Omental fat pad (tissue), 4 donors: ENCODE results near the gene SLC31A1. TPM values are rescaled to one million over a fixed set of nuclear protein-coding genes. Genes with fewer than 3 reads are reported as not detected.
"Not testable (repeated sequence)": the region's sequence is repeated elsewhere in the genome, so short reads cannot be mapped to it uniquely, and the experiment has no call there.

Source experiments
- ATAC-seq: fragments of 150-250 bp; one replicate; pipeline ENCODE4 v1.9.1; 2016; ENCODE audit warnings: mild to moderate bottlenecking, moderate library complexity; ENCODE audit not compliant: low FRiP score
- DNase-seq: peaks from one replicate; pipeline ENCODE4 v3.0.0-alpha.2; 2019; ENCODE audit warnings: low spot score
- CTCF ChIP-seq, 3 donors: fragments of 450-650 bp; IDR thresholded peaks; one replicate each; pipeline ENCODE4 v1.5.1; 2016 to 2017; ENCODE audit warnings: antibody characterized with exemption in 3 of 3, mild to moderate bottlenecking in 3 of 3, moderate library complexity in 2 of 3
- total RNA-seq, 4 donors: library from RNA; depleted of rRNA; stranded (reverse); fragments of >200 nt; gene quantifications; one replicate each; pipeline ENCODE4 v1.1.0, GENCODE V29; 2016

Gene SLC31A1
- total RNA-seq, 4 donors from 2014 or later: 11.2 to 26.7 (median 18.6) TPM

GRCh38 chr9:113245894-113246293 lies 24.6 kb downstream of the SLC31A1 start:
- ATAC-seq: no peak
- DNase-seq: no peak
- TF ChIP-seq CTCF (IDR thresholded peaks at IDR 0.05): no peak

- ATAC-seq (no peak), DNase-seq (no peak)
- no peak for TF ChIP-seq CTCF (IDR thresholded peaks at IDR 0.05)
Measured at GRCh38 chr9:113246928-113247327, 25.6 kb downstream of the SLC31A1 start.

DNA sequence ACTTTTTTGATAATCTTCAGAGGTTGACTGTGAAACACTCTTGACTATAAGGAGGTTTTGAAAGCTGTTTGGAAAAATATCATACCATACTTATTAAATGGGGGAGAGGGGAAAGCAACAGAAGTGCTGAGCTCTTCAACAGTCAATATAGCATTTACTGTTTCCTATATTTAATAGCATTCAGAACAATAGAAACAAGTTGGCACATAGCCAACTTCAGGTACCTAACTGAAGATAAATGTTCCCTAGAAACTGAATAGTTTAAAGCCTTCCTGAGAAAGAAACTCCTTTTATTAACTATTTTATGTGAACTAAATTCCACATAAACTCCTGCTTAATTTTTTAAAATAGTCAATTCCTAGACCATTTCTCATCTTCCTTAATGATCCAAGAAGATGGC lies 26.3 kb downstream of the SLC31A1 start:
- no peak for TF ChIP-seq CTCF (IDR thresholded peaks at IDR 0.05)
- DNase-seq (no peak), ATAC-seq (no peak)

- not testable (repeated sequence) for DNase-seq, ATAC-seq
Measured at GRCh38 chr9:113249661-113250060, 28.3 kb downstream of the SLC31A1 start.

- ATAC-seq: no peak
- TF ChIP-seq CTCF (IDR thresholded peaks at IDR 0.05): no peak
- no peak for DNase-seq
Measured at GRCh38 chr9:113250807-113251206, 29.5 kb downstream of the SLC31A1 start.

- ATAC-seq (no peak), DNase-seq (no peak)
- TF ChIP-seq CTCF (IDR thresholded peaks at IDR 0.05): no peak
Measured at GRCh38 chr9:113254991-113255390, 33.6 kb downstream of the SLC31A1 start.

DNA sequence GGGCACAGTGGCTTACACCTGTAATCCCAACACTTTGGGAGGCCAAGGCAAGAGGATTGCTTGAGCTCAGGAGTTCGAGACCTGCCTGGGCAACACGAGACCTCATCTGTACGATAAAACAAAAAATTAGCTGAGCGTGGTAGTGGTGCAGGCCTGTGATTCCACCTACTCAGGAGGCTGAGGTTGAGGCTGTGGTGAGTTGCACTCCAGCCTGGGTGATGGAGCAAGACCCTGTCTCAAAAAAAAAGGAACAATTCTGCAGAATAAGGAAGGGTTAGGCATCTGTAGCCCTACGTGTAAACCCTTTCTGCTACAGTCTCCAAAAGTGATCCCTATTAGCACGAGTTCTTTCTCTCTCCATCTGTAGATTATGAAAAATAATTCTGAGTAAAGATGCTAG lies 34.1 kb downstream of the SLC31A1 start:
- ATAC-seq (no peak), DNase-seq (no peak)
- TF ChIP-seq CTCF (IDR thresholded peaks at IDR 0.05): no peak

DNA sequence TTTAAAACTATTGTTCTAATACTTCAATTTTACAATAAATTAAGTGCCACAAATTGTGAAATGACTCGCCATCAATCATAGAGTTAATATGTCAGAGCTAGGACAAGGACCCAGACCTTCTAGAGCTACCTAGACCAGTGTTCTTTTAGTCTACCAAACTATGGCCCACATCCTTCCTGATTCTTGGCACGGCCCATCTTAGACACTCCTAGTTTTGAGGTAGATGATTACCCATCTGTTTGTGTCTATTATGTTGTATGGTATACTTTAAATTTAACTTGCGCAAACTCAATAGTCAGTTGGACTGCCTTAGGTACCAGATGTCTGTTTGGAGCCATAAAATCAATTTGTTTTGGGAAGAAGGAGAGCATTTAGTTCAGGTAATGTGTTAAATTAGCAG lies 36.5 kb downstream of the SLC31A1 start:
- DNase-seq: no peak
- TF ChIP-seq CTCF (IDR thresholded peaks at IDR 0.05): no peak
- ATAC-seq: no peak
